ENCODE results near the gene PDE6C. TPM values are rescaled to one million over a fixed set of nuclear protein-coding genes. Genes with fewer than 3 reads are reported as not detected.

PDE6C gene
- total and polyA plus RNA-seq, 2 of the 8 experiments (the other 6 are each of a cell fraction or from before 2014, with no cell fraction given), result not detected

GRCh38 chr10:93687737-93688136 lies 75.4 kb downstream of the PDE6C start (continued):
- TF ChIP-seq CHD7 (IDR thresholded peaks at IDR 0.05; ENCODE audit: insufficient replicate concordance, low read length), result no peak
- no peak for TF ChIP-seq RXRA (IDR thresholded peaks at IDR 0.05; ENCODE audit: insufficient read depth, low read depth, low read length)
- TF ChIP-seq ZNF274 (IDR thresholded peaks at IDR 0.05; ENCODE audit: borderline replicate concordance, extremely low read depth, low read length), result no peak
- no peak for TF ChIP-seq EZH2 (IDR thresholded peaks at IDR 0.05; ENCODE audit: low read depth, low read length, severe bottlenecking)
- no peak for TF ChIP-seq BCL11A (IDR thresholded peaks at IDR 0.05; ENCODE audit: low read depth in 2 of 2, low read length in 2 of 2)
- no peak for TF ChIP-seq SAP30 (IDR thresholded peaks at IDR 0.05; ENCODE audit: insufficient read depth, insufficient replicate concordance, low read length)
- TF ChIP-seq SP4 (IDR thresholded peaks at IDR 0.05; ENCODE audit: low read length), result no peak
- TF ChIP-seq SRF (IDR thresholded peaks at IDR 0.05; ENCODE audit: low read depth, low read length), result no peak
- no peak for TF ChIP-seq E2F6 (IDR thresholded peaks at IDR 0.05)
- no peak for TF ChIP-seq EP300 (IDR thresholded peaks at IDR 0.05; ENCODE audit: borderline replicate concordance in 1 of 2, low read depth in 2 of 2, low read length in 2 of 2)
- no peak for TF ChIP-seq TEAD4 (IDR thresholded peaks at IDR 0.05; ENCODE audit: low read depth, low read length)

Data from H1 (cell line).